SH-SY5Y (cell line): Measurements from ENCODE around the gene PER2.

Source experiments
- GATA2 ChIP-seq: IDR thresholded peaks from 2 replicates; pipeline ENCODE4 v1.6.1; 2011; ENCODE audit warnings: mild to moderate bottlenecking, low read depth, low read length
- GATA3 ChIP-seq: IDR thresholded peaks from 2 replicates; pipeline ENCODE4 v1.6.1; 2011; ENCODE audit warnings: low read depth, mild to moderate bottlenecking, low read length, moderate library complexity

DNA sequence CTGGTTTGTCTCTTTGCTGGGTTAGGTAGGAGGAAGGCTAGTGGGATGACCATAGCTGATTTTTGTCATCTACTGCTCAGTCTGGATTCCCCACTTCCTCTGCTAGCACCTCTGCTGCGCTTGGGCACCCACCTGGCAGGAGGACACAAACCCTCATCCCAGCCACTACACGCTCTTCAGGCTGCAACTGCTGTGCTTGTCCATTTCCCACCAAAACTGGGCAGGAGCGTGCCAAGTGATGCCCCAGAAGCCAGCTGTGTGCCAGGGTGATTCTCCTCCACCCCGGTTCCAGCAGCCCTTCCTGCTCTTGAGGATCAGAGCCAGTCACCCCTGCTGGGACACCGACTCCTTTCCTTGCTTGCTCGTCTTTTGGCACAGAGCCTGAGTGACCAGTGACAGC, 15.7 kb upstream of the PER2 start:
- TF ChIP-seq GATA3 (no peak), GATA2 (no peak)
